GM12801 (cell line): ENCODE results near the gene KLHL24.

Source experiments
- CTCF ChIP-seq: IDR thresholded peaks from one replicate; pipeline ENCODE4 v1.5.1; 2011; ENCODE audit warnings: control low read depth; ENCODE audit not compliant: insufficient read length; ENCODE audit errors: extremely low read depth

The KLHL24 gene

GRCh38 chr3:183711516-183711915 lies 76.1 kb downstream of the KLHL24 start:
- no peak for TF ChIP-seq CTCF

GRCh38 chr3:183714622-183715021 lies 79.2 kb downstream of the KLHL24 start:
- no peak for TF ChIP-seq CTCF

- no peak for TF ChIP-seq CTCF
Observed at GRCh38 chr3:183718012-183718411, 82.6 kb downstream of the KLHL24 start.

GRCh38 chr3:183725387-183725786 lies 90.0 kb downstream of the KLHL24 start:
- no peak for TF ChIP-seq CTCF

DNA sequence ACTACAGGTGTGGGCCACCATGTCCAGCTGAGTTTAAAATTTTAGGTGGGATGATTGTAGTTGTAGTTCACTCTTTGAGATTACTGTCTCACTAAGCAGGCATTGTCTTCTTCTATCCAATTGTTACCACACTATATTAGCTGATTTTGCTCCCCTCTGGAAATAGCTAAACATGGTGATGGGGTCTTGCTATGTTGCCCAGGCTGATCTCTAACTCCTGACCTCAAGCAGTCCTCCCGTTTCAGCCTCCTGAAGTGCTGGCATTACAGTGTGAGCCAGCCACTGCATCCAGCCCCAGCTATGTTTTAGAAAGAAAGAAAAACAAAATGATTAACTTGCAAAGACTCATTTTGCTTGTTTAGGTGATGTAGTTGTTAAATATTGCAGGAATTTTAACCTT lies 92.8 kb downstream of the KLHL24 start:
- TF ChIP-seq CTCF = no peak

DNA sequence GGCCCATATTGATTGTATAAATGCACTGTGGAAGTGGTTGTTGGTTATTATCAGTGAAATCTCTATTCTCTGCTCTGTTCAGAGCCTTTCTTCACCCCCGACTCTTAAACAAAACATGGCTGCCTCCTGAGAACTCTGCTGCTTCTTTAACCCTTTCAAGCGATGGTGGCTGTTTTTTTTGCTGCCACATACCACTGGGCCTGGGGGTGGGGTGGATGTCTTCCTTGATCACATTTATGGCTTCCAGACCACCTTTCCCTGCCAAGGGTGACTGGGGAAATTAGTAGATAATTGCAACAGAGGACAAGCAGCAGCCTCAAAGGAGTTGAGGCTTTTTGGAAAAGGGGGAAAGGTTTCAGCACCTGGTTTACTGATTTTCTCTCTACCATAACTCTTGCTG lies 94.9 kb downstream of the KLHL24 start:
- no peak for TF ChIP-seq CTCF

DNA sequence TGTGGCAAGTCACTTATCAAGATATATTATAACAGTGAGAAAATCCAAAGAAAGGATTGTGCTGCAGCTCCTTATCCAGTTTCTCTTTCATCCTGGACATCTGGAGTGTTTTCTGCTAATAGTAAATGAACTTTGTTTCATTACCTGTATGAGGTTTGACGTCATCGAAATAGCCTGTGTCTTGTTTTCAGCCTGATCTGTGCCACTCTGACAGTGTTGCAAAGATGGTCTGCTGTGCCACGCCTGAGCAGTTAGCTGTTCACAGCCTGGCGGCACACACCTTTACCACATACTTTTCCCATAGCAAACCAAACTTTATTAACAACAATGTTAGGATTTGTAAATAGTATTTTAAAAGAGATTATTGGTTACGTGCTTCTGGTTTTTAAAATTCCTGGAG lies 96.2 kb downstream of the KLHL24 start:
- TF ChIP-seq CTCF = no peak

- no peak for TF ChIP-seq CTCF
Observed at GRCh38 chr3:183733553-183733952, 98.1 kb downstream of the KLHL24 start.
